Smooth muscle cell of the coronary artery (primary cell): ENCODE measurements around the gene CFTR. TPM values are rescaled to one million over a fixed set of nuclear protein-coding genes. Genes with fewer than 3 reads are reported as not detected.

ENCODE experiments used
- total RNA-seq: library from RNA; depleted of rRNA; stranded (reverse); fragments of >200 nt; gene quantifications from 2 replicates; pipeline ENCODE4 v1.2.3, GENCODE V29; 2014; ENCODE audit warnings: low replicate concordance

The CFTR gene
- not detected in 2 replicates for total RNA-seq

GRCh38 chr7:117479225-117480054 lies at the start of gene CFTR:
TSS of gene CFTR (plus strand) at chr7:117480025. CDS start at chr7:117480095, 70 bp downstream.

Other genes starting within 250 kb of the CFTR start
- gene WNT2, start 157.0 kb upstream of the CFTR start, total RNA-seq: 0.08 and 1.6 TPM in 2 replicates
- gene ASZ1, start 52.5 kb upstream of the CFTR start, total RNA-seq: not detected in 2 replicates